NCI-H2029 (cell line): ENCODE data around the gene OBP2B.
"Not testable (repeated sequence)": the region's sequence is repeated elsewhere in the genome, so short reads cannot be mapped to it uniquely, and the experiment has no call there.

Experiments
- DNase-seq: peaks from one replicate; lab custom pipeline; 2025; lab: John Stamatoyannopoulos, UW

The OBP2B gene, protein sequence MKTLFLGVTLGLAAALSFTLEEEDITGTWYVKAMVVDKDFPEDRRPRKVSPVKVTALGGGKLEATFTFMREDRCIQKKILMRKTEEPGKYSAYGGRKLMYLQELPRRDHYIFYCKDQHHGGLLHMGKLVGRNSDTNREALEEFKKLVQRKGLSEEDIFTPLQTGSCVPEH

DNA sequence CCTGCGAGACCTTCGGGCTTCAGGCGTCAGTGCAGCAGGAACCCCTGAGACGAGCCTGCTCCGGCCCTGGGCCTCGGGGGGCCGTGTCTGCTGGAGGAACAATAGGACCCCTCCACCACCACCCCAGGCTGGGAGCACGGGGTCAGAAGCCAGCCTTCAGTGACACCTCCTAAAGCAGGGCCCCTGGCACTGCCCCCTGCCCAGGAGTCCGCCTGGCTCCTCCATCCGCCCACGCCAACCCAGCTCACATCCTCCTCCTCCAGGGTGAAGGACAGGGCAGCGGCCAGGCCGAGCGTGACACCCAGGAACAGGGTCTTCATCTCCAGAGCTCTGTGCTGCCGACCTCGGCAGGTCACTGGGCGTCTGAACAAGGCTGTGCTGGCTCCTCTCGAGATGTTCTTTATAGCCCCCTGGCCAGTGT, at the start of gene OBP2B:
Gene OBP2B (minus strand): TSS at position 371 of the 421 bp plus-strand sequence. CDS start 51 bp downstream, at position 320.
- not testable (repeated sequence) for DNase-seq

DNA sequence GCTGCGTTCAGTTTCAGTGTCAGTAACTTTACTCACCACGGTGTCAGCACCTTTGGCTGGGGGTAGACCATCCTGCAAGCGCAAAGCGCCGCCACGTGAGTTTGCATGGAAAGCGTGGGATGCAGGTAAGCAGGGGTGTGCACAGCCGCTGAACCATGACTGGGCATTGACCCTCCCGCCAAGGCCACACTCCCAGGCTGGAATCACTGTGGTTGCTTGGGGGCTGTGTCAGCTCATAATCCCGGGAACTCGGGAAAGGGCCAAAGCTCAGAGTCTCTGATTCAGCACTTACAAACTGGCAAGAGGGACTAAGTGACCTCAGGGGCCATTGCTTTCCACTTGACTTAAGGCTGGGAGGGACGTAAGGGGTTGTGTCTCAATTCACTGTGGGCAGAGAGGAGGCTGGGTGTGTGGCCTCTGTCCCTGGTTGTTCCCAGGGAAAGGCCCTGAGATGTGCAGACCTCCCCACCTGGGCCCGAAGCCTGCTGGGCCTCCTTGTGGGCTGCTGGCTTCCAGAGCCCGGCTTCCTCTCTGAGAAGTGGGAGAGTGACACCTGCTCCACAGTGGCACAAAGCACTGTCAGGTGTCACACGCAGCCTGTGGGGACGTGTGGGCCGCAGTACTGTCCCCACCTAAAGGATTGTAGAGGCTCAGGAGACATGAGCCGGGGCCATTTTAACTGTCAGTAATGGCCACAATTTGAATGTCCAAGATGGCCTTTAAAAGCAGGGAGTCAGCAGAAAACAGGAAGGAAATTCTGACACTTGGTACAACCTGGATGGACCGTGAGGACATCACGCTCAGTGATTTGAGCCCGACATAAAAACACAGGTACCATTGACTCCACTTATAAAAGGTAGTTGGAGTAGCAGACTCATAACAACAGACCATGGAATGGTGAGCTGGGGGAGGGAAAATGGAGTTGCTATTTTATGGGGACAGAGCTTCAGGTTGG, 49.3 kb upstream of the OBP2B start:
- no peak for DNase-seq

DNA sequence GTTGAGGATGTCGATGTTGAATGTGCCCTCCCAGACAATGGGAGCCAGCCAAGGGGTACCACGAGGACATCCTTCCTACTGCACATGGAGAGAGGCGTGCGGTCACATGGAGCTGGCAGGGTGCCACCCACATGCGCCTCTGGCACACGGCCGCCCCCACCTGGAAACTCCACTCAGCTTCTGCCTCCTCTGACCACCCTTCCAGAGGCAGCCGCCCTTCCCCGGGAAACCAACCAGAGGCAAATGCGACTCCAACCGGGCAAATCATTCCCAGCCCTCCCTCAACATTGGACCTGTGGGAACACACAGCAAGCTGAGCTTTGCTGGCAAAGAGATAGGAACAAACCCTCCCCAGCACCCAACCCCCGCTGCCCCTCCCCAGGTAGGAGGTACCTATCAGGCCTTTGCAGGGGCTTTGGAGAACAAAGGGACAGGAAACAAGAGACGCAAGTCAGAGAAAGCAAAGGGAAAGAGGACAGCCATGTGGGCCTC, 48.5 kb upstream of the OBP2B start:
- DNase-seq, result no peak

DNA sequence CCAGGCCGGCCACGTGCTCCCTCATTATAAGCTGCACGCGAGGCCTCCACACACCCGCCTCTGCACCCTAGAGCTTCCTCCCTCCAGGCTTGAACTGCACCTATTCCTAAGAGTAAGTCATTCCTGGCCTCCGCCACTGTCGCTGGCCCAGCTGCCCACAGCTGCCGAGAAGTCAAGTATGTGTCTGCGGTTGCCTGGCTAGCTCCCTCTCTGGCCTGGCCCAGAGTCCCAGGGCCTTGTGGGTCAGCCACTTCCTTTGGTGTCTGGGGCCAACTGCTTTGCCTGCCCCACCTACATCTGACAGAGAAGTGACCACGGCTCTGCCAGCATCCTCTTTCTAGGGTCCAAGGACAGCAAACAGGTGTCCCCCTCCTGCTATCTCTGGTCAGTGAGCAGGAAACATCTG, 47.6 kb upstream of the OBP2B start:
- no peak for DNase-seq

GRCh38 chr9:133256136-133256461, 47.0 kb upstream of the OBP2B start:
- no peak for DNase-seq

GRCh38 chr9:133255371-133256135, 46.5 kb upstream of the OBP2B start:
- DNase-seq, result no peak

DNA sequence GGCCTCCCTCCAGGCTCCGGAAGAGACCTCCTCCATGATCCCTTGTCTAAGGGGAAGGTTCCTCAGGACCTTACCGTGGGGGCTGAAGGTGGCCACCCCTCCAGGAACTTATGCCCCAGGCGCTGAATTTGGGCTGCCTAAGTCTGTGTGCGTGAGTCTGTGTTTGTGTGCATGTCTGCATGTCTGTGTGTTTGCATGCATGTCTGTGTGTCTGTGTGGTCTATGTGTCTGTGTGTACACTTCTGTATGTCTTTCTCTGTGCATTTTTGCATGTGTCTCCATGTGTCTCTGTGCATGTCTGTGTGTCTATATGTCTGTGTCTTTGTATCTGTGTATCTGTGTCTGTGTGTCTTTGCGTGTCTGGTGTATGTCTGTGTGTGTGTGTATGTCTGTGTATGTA, 45.4 kb upstream of the OBP2B start:
- no peak for DNase-seq

- no peak for DNase-seq
Measured at GRCh38 chr9:133253268-133253667, 44.2 kb upstream of the OBP2B start.

GRCh38 chr9:133252301-133253020, 43.4 kb upstream of the OBP2B start:
- DNase-seq, result no peak

DNA sequence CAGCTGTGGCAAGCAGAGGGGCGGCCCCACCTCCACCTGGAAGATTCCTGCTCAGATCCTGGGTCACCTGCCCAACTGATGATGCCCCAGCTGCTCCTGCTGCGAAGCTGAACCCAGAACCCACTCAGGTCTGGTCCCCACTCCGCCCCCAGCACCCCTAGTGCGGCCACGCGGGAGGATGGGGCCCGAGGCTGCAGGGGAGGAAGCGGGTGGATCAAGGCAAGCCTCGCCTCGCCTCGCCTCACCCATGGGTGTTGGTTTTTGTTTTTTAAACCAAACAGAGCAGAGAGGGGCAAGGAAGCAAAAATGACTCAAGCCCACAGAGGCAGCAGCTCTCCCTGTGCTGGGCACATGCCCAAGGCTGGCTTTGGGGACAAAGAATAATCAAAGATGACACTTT, 42.7 kb upstream of the OBP2B start:
- no peak for DNase-seq

DNA sequence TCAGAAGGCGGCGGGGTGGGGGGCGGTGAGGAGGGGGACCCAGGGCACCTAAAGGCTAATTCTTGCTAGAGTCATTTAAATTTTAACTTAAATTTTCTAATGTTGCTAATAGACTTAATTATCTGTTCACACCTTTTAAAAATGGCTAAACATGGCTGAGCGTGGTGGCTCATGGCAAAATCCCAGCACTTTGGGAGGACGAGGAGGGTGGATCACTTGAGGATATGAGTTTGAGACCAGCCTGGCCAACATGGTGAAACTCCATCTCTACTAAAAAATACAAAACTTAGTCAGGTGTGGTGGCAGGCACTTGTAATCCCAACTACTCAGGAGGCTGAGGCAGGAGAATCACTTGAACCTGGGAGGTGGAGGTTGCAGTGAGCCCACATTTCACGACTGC, 42.2 kb upstream of the OBP2B start:
- not testable (repeated sequence) for DNase-seq

GRCh38 chr9:133250741-133251170, 41.7 kb upstream of the OBP2B start:
- no peak for DNase-seq

DNA sequence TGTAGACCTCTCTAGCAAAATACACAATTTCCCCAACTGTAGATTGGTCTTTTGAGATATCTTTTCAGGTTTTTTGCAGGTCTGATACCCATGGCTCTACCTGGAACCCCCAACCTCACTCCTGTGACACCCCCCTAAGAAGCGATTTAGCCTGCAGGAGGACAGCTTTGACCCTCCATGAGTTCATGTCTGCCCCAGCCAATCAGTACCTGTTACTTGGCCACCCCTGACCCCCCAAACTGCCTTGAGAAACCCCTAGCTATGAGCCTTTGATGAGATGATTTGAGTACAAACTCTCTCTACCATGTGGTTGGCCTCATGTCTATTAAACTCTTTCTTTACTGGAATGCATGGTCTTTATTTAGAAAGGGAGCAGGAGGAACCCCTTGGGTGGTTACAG, 40.3 kb upstream of the OBP2B start:
- DNase-seq, result no peak

DNA sequence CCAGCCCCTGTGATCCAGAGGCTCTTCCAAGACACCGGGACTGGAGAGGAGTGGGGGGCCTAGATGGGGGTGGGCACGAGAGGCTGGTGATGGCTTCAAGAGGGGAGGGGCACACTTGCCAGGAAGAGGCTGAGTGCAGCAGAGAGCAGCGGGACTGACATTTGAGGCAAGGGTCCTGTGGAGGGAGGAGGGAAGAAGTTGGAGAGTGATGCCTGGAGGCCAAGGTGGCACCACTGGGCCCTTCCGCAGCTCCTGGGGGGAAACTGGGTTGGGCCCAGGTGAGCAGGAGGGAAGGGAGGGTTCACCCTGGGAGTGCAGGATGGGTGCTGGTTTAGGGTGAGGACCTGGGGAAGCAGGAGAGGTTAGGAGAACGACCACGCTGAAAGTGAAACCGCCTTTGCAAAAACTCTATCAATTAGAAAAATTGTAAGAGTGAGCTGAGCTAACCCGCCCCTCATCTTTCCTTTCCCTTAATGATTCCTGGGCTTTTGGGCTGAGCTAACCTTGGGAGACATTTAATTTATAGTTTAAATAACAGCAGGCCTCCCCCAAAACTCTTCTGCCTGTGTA, 39.8 kb upstream of the OBP2B start:
- no peak for DNase-seq

- no peak for DNase-seq
Measured at GRCh38 chr9:133247632-133248031, 38.6 kb upstream of the OBP2B start.

DNA sequence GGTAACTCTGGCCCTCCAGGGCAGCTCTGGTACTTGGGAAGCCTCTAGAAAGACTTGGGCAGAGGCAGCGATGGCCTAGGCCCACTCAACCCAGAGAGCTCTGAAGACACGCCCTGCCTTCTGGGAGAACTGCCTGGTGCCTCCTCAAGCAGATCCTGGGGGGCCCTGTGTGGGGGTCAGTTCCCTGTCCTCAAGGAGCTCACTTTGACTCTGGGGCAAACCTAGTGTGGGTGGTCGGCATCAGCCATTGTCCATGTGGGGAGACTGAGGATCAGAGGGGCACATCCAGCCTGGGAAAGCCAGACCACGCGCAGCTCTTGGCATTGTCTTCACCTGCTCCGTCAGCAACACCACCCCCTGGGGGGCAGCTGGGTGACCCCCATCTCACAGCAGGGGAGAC, 37.9 kb upstream of the OBP2B start:
- no peak for DNase-seq

DNA sequence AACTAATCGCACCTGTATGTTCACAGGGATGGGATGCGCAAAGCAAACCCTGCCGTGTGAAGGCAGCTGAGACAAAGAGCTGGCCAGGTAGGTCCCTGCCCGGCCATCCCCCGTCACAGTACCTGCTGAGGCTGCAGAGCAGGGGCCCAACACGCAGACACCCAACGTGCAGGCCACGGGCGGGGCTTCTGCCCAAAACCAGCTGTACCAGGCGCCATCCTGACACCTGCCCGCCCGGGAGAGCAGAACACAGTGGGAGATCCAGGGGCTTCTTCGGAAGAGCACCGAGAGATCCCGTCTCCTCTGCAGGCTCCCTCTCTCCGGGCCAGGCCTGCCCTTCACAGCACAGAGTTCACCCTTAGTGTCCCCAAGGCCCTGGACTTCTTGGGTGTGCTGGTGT, 37.5 kb upstream of the OBP2B start:
- no peak for DNase-seq

- no peak for DNase-seq
Measured at GRCh38 chr9:133242991-133243390, 33.9 kb upstream of the OBP2B start.

DNA sequence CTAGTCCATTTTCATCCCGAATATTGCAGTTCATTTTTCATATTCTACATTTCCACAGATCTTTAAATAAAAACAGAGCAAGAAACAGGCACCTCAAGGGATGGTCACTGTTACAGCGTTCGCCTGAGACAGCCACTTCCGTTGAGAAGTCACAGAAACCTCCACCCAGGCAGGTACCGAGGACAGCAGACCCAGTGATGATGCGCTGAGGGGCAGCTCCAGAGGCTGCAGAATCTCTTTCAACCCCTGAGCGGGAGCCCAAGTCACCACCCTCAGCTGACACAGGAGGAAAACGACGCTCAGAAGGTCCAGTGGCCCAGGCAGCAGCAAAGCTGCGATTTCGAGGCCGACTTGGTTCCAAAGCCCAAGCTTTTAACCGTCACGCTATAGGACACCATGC, 33.2 kb upstream of the OBP2B start:
- DNase-seq, result no peak

DNA sequence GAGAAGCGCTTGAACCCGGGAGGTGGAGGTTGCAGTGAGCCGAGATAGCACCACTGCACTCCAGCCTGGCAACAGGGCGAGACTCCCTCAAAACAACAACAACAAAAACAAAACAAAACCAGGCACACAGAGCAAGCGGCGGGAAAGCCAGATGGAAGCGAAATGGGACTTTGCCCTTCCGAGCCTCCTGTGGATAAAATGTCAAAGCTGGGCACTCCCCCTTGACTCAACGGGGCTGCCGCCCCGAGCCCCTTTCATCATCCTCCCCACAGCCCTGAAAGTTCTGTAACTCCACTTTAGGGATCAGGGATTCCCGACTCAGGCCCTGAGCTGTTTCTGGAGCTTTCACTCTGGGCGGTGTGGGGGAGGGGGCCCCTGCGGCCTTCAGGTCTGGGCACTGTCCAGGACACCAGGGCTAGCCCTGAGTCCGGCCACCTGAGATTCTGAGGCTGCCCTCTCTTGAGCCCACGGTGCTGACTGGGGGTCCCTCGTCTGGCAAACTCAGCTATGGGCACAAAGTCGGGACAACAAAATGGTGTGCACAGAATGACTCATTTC, 30.6 kb upstream of the OBP2B start:
- no peak for DNase-seq

DNA sequence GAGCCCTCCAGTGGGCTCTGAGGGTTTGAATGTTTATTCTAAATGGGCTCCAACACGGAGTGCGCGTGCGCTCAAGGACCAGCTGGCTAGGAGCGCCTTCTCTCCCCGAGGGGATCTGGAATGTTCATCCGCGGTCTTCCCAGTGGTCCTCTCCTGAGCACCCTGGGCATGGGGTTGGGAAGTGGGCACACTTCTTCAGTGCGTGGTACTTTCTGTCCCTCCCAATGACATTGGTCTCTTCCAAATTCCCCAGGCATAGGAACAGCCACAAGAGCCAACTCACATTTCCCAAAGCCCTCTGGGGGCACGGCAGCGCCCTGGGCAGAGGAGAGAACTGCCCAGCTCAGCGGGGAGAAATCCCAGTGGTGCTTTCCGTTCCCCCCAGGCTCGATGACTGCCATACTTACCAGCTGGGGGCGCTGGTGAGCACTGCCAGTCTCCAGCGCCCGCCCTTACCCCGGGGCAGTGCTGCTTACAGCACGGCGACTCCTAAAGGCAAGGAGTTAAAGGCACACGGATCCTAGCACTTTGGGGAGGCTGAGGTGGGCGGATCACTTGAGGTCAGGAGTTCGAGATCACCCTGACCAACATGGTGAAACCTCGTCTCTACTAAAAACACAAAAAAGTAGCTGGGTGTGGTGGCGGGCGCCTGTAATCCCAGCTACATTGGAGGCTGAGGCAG, 29.9 kb upstream of the OBP2B start:
- no peak for DNase-seq
